Panc1 (cell line): ENCODE results near the gene TBR1. TPM values are rescaled to one million over a fixed set of nuclear protein-coding genes. Genes with fewer than 3 reads are reported as not detected.

ENCODE experiments used
- ATAC-seq: fragments of 200-7000 bp; cut with Tn5 transposase; 2 replicates; pipeline ENCODE4 v1.9.1; 2020; ENCODE audit warnings: mild to moderate bottlenecking, moderate library complexity
- BruUV-seq: library from RNA; stranded (reverse); fragments of 400-500 nt; replicated peaks from 2 replicates; lab custom pipeline; 2021; lab: Mats Ljungman, UMichigan
- CTCF ChIA-PET: fragments of 300-600 bp; sonication (Branson Sonifier 250); formaldehyde crosslinking; loops from one replicate; lab custom pipeline; 2022; ENCODE audit warnings: antibody characterized with exemption; lab: Charles Lee
- POLR2A ChIA-PET: fragments of 300-600 bp; sonication (Branson Sonifier 250); formaldehyde crosslinking; loops from one replicate; lab custom pipeline; 2022; ENCODE audit warnings: antibody characterized with exemption; lab: Charles Lee
- DNase-seq: peaks from one replicate; pipeline ENCODE4 v3.0.0-alpha.2; 2010; ENCODE audit warnings: low read depth, low spot score
- H3K27ac ChIP-seq: 2 replicates; pipeline ENCODE4 v1.5.1; 2011; ENCODE audit warnings: mild to moderate bottlenecking, low read length, inconsistent platforms
- H3K27me3 ChIP-seq: fragments of 200-500 bp; sonication (Bioruptor generic); 2 replicates; pipeline ENCODE4 v1.6.0; 2014; ENCODE audit warnings: low read length, inconsistent platforms; ENCODE audit not compliant: control insufficient read depth, insufficient read depth
- H3K36me3 ChIP-seq: fragments of 200-500 bp; sonication (Bioruptor generic); 2 replicates; pipeline ENCODE4 v1.5.1; 2014; ENCODE audit warnings: inconsistent platforms, mild to moderate bottlenecking, low read length, moderate library complexity; ENCODE audit not compliant: control insufficient read depth, insufficient read depth
- H3K4me1 ChIP-seq: 2 replicates; pipeline ENCODE4 v1.5.1; 2011; ENCODE audit warnings: inconsistent platforms, mild to moderate bottlenecking, low read length, moderate library complexity; ENCODE audit not compliant: control insufficient read depth, insufficient read depth
- H3K4me3 ChIP-seq, 2 experiments: 2 replicates each; pipeline ENCODE4 v1.5.1; 2011 to 2012; ENCODE audit warnings: low read depth in 2 of 2, low read length in 2 of 2, mild to moderate bottlenecking in 2 of 2, inconsistent platforms in 1 of 2, moderate library complexity in 1 of 2
- H3K9me3 ChIP-seq: fragments of 200-500 bp; sonication (Bioruptor generic); 2 replicates; pipeline ENCODE4 v1.5.1; 2014; ENCODE audit warnings: low read depth, mild to moderate bottlenecking, inconsistent platforms, low read length, moderate library complexity; ENCODE audit not compliant: control insufficient read depth, insufficient read depth
- CTCF ChIP-seq: fragments of 450-650 bp; IDR thresholded peaks from 2 replicates; pipeline ENCODE4 v1.5.1; 2017; ENCODE audit warnings: mild to moderate bottlenecking
- POLR2AphosphoS5 ChIP-seq: IDR thresholded peaks from 2 replicates; pipeline ENCODE4 v1.6.1; 2012; ENCODE audit warnings: mild to moderate bottlenecking, low read depth, low read length, moderate library complexity
- REST ChIP-seq, 2 experiments: IDR thresholded peaks; 2 replicates each; pipeline ENCODE4 v1.6.1; 2011 to 2012; ENCODE audit warnings: low read depth in 2 of 2, control low read depth in 1 of 2, low read length in 1 of 2, mild to moderate bottlenecking in 1 of 2, moderate library complexity in 1 of 2; ENCODE audit not compliant: insufficient read depth in 1 of 2
- SIN3A ChIP-seq: IDR thresholded peaks from 2 replicates; pipeline ENCODE4 v1.6.1; 2012; ENCODE audit warnings: low read depth, mild to moderate bottlenecking, low read length, moderate library complexity, borderline replicate concordance; ENCODE audit not compliant: insufficient read depth
- TCF7L2 ChIP-seq: IDR thresholded peaks from 2 replicates; pipeline ENCODE4 v1.6.1; 2011; ENCODE audit warnings: mild to moderate bottlenecking, low read depth, low read length, inconsistent platforms
- in situ Hi-C: cut with HindIII; loops from 2 replicates; pipeline ENCODE4 v1.10.0; 2016; ENCODE audit warnings: low sequenced_read_pairs, low pct_unique_long_range_greater_than_20kb
- intact Hi-C: fragments of 100-400 bp; cut with micrococcal nuclease; formaldehyde crosslinking; loops from one replicate; pipeline ENCODE4 v1.10.0; 2022; ENCODE audit not compliant: unreplicated experiment
- total RNA-seq: library from RNA; stranded (reverse); gene quantifications from one replicate; pipeline ENCODE4 v1.2.1, GENCODE V29; 2021; ENCODE audit not compliant: unreplicated experiment

Gene TBR1
- total RNA-seq, 1 experiment from 2014 or later: not detected

- POLR2A ChIA-PET: no interaction called here
- CTCF ChIA-PET: no interaction called here
- H3K27me3 ChIP-seq: no peaks in the 10 kb centered on the region
- peaks cover 19% of the 10 kb centered on the region for H3K36me3 ChIP-seq
- H3K27ac ChIP-seq: no peak overlapping the region
- DNase-seq (no peak), ATAC-seq (no peak)
- TF ChIP-seq SIN3A (no peak), CTCF (no peak), POLR2AphosphoS5 (no peak), REST (IDR thresholded peaks at IDR 0.05; ENCODE audit: insufficient read depth in 1 of 2, low read depth in 2 of 2, low read length in 1 of 2) (no peak), TCF7L2 (no peak)
- no peaks in the 10 kb centered on the region for H3K9me3 ChIP-seq
- H3K4me3 ChIP-seq: no peak overlapping the region
- no TSS peak for BruUV-seq
- intact Hi-C loops (no loop called here), in situ Hi-C loops (no loop called here)
- H3K4me1 ChIP-seq: peaks cover 3% of the 10 kb centered on the region; the same call in 1 of the 2 replicates
These were observed 41.7 kb upstream of the TBR1 start for GRCh38 chr2:161374446-161374845.

- no TSS peak for BruUV-seq
- H3K27me3 ChIP-seq: no peaks in the 10 kb centered on the region
- no peaks in the 10 kb centered on the region; the same call in 1 of the 2 replicates for H3K4me1 ChIP-seq
- in situ Hi-C loops: no loop called here
- peaks cover 10% of the 10 kb centered on the region; the same call in 1 of the 2 replicates for H3K36me3 ChIP-seq
- TF ChIP-seq CTCF (no peak), REST (IDR thresholded peaks at IDR 0.05; ENCODE audit: insufficient read depth in 1 of 2, low read depth in 2 of 2, low read length in 1 of 2) (no peak), POLR2AphosphoS5 (no peak), TCF7L2 (no peak), SIN3A (no peak)
- intact Hi-C loops: no loop called here
- ChIA-PET CTCF (no interaction called here), POLR2A (no interaction called here)
- ATAC-seq (no peak; the same call in 1 of the 2 replicates), DNase-seq (no peak)
- H3K27ac ChIP-seq: no peak overlapping the region
- H3K9me3 ChIP-seq: no peaks in the 10 kb centered on the region
- H3K4me3 ChIP-seq: no peak overlapping the region
These were observed 36.4 kb upstream of the TBR1 start for GRCh38 chr2:161379740-161380139.
